Effector CD8-positive, alpha-beta T cell (primary cell): ENCODE data around the gene IFITM2.
"Not testable (repeated sequence)": the region's sequence is repeated elsewhere in the genome, so short reads cannot be mapped to it uniquely, and the experiment has no call there.

Experiments
- DNase-seq: peaks from one replicate; lab custom pipeline; 2025; lab: John Stamatoyannopoulos, UW
- total RNA-seq, 4 experiments: gene quantifications; one replicate each; lab custom pipeline; 2026; lab: John Stamatoyannopoulos, UW

Gene IFITM2
- total RNA-seq, result 9.4 to 16.1 (median 10.7) reads per million in 4 experiments

GRCh38 chr11:307766-308708, at the start of gene IFITM2:
Gene IFITM2 (plus strand): TSS chr11:307816. CDS start chr11:308193, 377 bp downstream.
- not testable (repeated sequence) for DNase-seq

GRCh38 chr11:259413-259812, 48.2 kb upstream of the IFITM2 start:
- no peak for DNase-seq

DNA sequence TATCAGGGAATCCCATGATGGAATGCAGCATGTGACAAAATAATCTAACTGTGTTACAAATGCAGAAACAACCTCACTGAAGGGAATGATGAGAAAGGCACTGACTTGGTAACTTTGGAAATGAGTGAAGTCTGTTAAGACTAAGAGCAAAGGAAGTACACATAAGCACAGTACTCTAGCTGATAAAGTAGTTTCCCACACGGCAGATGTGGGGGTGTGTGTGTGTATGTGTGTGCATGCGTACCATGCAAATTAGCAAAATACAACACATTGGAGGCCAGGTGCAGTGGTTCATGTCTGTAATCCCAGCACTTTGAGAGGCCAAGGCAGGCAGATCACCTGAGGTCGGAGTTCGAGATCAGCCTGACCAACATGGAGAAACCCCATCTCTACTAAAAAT, 46.0 kb upstream of the IFITM2 start:
- DNase-seq, result no peak

DNA sequence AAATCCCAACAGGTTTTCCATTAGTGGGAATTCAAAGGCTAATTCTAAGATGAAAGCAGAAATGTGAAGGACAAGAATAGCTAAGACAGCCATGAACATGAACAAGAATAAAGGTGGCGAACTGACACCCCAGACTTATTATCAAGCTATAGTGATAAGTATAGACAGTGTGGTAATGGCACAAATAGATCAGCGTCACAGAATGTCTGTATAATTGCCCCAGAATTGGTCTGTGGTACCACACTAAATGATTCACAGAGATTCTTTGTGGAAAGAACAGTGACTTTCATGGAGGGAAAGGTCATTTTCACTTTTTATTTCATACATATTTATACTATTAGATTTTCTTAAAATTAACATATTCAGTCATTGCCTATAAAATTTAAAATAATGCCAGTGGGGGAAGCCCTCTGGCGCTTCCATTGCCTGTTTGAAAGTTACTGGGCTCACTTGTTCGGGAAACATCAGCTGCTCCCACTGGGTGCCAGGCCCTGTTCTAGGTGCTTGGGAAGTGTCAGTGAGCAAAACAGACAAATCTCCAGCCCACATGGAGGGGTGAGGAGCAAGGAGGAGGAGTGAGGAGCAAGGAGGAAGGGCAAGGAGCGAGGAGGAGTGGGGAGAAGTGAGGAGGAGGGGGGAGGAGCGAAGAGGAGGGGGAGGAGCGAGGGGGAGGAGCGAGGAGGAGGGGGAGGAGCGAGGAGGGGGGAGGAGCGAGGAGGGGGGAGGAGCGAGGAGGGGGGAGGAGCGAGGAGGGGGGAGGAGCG, 40.8 kb upstream of the IFITM2 start:
- DNase-seq, result no peak

- peak; percentile 64 for DNase-seq
Observed at GRCh38 chr11:267491-267994, 40.1 kb upstream of the IFITM2 start.

- not testable (repeated sequence) for DNase-seq
Observed at GRCh38 chr11:268716-269145, 38.9 kb upstream of the IFITM2 start.

- DNase-seq, result no peak
Observed at GRCh38 chr11:269146-269890, 38.3 kb upstream of the IFITM2 start.

GRCh38 chr11:270451-271318, 36.9 kb upstream of the IFITM2 start:
- no peak for DNase-seq

DNA sequence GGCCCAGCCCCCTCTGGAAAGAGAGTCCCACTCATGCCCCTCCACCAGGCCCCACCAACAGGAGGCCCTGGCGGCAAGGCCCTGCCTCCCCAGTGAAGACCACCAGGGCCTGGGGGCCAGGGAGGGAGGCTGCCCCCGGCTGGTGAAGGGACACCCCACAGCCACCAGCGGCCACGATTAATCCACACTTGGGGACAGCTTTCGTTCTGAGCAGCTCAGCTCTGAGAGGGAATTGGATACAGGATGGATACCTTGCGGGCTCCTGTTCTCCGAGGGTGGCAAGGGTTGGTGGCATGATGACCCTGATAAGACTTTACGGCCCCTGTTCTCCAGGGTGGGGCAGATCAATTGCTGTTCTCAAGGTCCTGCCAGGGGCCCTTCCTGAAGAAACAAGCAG, 36.3 kb upstream of the IFITM2 start:
- no peak for DNase-seq

DNA sequence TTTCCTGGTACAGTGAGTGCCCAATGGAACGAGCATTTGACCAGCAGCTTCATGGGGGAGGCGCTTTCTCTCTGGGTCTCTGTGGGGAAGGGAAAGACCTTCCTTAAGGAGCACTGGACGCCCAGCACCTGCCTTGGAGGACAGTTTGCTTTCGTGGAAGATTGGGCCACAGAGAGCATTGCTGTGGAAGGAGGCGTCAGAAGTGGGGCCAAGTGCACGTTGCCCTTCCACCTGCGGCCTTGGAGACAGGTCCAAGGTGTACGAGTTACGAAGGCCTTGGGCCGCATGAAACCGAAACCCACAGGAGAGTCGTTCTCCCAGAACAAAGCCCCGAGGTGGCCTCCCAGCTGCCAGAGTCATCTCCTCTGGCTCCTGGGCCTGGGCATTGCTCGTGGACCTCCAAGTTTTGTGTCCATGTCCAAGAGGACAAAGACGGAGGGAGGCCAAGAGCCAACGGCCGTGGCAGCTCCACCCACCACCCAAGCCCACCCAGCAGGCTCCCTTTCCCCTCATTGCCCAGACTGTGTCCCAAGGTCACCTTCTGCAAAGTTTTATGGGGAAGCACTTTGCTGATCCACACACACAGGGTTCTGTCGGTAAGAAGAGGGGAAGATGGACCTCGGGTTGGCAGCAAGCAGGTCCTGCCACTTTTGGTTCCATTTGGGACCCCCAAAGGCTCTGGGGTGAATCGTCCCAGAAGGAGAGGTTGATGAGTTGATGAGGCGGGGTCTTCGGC, 35.3 kb upstream of the IFITM2 start:
- no peak for DNase-seq

DNA sequence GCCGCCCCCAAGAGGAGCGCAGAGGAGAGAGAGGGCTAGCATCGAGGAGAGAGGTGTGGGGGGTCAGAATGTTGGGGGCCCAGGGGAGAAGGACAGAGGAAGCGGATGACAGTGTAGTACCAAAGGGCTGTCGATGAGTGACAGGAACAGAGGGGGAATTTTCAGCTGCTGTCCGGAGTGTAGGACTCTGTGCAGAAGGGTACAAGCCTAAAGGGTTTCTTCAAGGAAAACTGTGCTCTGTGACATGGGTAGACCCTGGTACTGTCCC, 34.8 kb upstream of the IFITM2 start:
- DNase-seq, result no peak

GRCh38 chr11:276219-276618, 31.4 kb upstream of the IFITM2 start:
- no peak for DNase-seq

- no peak for DNase-seq
Observed at GRCh38 chr11:278001-278951, 29.3 kb upstream of the IFITM2 start, which contains the start of gene NLRP6. Gene NLRP6 (plus strand): TSS chr11:278407. CDS start chr11:278570, 163 bp downstream.

DNA sequence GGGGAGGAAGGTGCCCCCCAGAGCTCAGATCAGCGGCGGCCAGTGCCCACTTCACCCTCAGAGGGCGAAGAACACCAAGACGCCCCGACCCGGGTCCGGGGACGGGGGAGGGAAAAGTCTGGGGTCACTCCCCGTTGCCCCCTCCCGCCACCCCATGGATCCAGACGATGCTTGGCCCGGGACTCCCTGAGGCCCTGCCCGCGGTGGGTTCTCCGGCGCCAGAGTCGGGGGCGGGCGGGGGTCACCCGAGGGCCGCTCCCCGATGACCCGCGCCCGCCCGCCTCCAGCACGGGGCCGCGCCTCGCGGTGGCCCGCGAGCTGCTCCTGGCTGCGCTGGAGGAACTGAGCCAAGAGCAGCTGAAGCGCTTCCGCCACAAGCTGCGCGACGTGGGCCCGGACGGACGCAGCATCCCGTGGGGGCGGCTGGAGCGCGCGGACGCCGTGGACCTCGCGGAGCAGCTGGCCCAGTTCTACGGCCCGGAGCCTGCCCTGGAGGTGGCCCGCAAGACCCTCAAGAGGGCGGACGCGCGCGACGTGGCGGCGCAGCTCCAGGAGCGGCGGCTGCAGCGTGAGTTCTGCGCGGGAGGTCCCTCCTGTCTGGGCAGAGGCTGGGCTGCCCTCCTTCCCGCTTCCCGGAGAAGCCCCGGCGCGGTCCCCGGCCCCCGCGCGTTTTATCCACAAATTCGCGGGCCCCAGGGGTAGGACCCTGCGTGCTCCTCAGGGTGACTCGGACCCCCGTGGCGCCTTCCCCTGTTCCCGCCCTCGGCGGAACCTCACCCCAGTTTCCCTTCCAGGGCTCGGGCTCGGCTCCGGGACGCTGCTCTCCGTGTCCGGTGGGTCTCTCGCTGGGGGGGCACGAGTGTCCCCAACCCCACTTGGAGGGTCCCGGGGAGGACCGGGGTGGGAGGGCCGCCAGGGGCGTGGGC, 28.3 kb upstream of the IFITM2 start:
- DNase-seq, result no peak

DNA sequence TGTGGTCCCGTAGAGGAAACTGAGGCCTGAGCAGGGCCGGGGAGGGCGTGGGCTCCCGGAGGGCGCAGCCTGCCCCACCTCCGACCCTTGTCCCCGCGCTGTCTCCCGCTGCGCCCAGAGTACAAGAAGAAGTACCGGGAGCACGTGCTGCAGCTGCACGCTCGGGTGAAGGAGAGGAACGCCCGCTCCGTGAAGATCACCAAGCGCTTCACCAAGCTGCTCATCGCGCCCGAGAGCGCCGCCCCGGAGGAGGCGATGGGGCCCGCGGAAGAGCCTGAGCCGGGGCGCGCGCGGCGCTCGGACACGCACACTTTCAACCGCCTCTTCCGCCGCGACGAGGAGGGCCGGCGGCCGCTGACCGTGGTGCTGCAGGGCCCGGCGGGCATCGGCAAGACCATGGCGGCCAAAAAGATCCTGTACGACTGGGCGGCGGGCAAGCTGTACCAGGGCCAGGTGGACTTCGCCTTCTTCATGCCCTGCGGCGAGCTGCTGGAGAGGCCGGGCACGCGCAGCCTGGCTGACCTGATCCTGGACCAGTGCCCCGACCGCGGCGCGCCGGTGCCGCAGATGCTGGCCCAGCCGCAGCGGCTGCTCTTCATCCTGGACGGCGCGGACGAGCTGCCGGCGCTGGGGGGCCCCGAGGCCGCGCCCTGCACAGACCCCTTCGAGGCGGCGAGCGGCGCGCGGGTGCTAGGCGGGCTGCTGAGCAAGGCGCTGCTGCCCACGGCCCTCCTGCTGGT, 27.5 kb upstream of the IFITM2 start:
- DNase-seq, result no peak

DNA sequence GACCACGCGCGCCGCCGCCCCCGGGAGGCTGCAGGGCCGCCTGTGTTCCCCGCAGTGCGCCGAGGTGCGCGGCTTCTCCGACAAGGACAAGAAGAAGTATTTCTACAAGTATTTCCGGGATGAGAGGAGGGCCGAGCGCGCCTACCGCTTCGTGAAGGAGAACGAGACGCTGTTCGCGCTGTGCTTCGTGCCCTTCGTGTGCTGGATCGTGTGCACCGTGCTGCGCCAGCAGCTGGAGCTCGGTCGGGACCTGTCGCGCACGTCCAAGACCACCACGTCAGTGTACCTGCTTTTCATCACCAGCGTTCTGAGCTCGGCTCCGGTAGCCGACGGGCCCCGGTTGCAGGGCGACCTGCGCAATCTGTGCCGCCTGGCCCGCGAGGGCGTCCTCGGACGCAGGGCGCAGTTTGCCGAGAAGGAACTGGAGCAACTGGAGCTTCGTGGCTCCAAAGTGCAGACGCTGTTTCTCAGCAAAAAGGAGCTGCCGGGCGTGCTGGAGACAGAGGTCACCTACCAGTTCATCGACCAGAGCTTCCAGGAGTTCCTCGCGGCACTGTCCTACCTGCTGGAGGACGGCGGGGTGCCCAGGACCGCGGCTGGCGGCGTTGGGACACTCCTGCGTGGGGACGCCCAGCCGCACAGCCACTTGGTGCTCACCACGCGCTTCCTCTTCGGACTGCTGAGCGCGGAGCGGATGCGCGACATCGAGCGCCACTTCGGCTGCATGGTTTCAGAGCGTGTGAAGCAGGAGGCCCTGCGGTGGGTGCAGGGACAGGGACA, 26.7 kb upstream of the IFITM2 start:
- DNase-seq, result no peak
